Panc1 (cell line): Measurements from ENCODE around the gene TLE7. TPM values are rescaled to one million over a fixed set of nuclear protein-coding genes. Genes with fewer than 3 reads are reported as not detected.

Experiments used
- ATAC-seq: fragments of 200-7000 bp; cut with Tn5 transposase; 2 replicates; pipeline ENCODE4 v1.9.1; 2020; ENCODE audit warnings: mild to moderate bottlenecking, moderate library complexity
- BruUV-seq: library from RNA; stranded (reverse); fragments of 400-500 nt; replicated peaks from 2 replicates; lab custom pipeline; 2021; lab: Mats Ljungman, UMichigan
- CTCF ChIA-PET: fragments of 300-600 bp; sonication (Branson Sonifier 250); formaldehyde crosslinking; loops from one replicate; lab custom pipeline; 2022; ENCODE audit warnings: antibody characterized with exemption; lab: Charles Lee
- POLR2A ChIA-PET: fragments of 300-600 bp; sonication (Branson Sonifier 250); formaldehyde crosslinking; loops from one replicate; lab custom pipeline; 2022; ENCODE audit warnings: antibody characterized with exemption; lab: Charles Lee
- DNase-seq: peaks from one replicate; pipeline ENCODE4 v3.0.0-alpha.2; 2010; ENCODE audit warnings: low read depth, low spot score
- H3K27ac ChIP-seq: 2 replicates; pipeline ENCODE4 v1.5.1; 2011; ENCODE audit warnings: mild to moderate bottlenecking, low read length, inconsistent platforms
- H3K27me3 ChIP-seq: fragments of 200-500 bp; sonication (Bioruptor generic); 2 replicates; pipeline ENCODE4 v1.6.0; 2014; ENCODE audit warnings: low read length, inconsistent platforms; ENCODE audit not compliant: control insufficient read depth, insufficient read depth
- H3K36me3 ChIP-seq: fragments of 200-500 bp; sonication (Bioruptor generic); 2 replicates; pipeline ENCODE4 v1.5.1; 2014; ENCODE audit warnings: inconsistent platforms, mild to moderate bottlenecking, low read length, moderate library complexity; ENCODE audit not compliant: control insufficient read depth, insufficient read depth
- H3K4me1 ChIP-seq: 2 replicates; pipeline ENCODE4 v1.5.1; 2011; ENCODE audit warnings: inconsistent platforms, mild to moderate bottlenecking, low read length, moderate library complexity; ENCODE audit not compliant: control insufficient read depth, insufficient read depth
- H3K4me3 ChIP-seq, 2 experiments: 2 replicates each; pipeline ENCODE4 v1.5.1; 2011 to 2012; ENCODE audit warnings: low read depth in 2 of 2, low read length in 2 of 2, mild to moderate bottlenecking in 2 of 2, inconsistent platforms in 1 of 2, moderate library complexity in 1 of 2
- H3K9me3 ChIP-seq: fragments of 200-500 bp; sonication (Bioruptor generic); 2 replicates; pipeline ENCODE4 v1.5.1; 2014; ENCODE audit warnings: low read depth, mild to moderate bottlenecking, inconsistent platforms, low read length, moderate library complexity; ENCODE audit not compliant: control insufficient read depth, insufficient read depth
- CTCF ChIP-seq: fragments of 450-650 bp; IDR thresholded peaks from 2 replicates; pipeline ENCODE4 v1.5.1; 2017; ENCODE audit warnings: mild to moderate bottlenecking
- POLR2AphosphoS5 ChIP-seq: IDR thresholded peaks from 2 replicates; pipeline ENCODE4 v1.6.1; 2012; ENCODE audit warnings: mild to moderate bottlenecking, low read depth, low read length, moderate library complexity
- REST ChIP-seq, 2 experiments: IDR thresholded peaks; 2 replicates each; pipeline ENCODE4 v1.6.1; 2011 to 2012; ENCODE audit warnings: low read depth in 2 of 2, control low read depth in 1 of 2, low read length in 1 of 2, mild to moderate bottlenecking in 1 of 2, moderate library complexity in 1 of 2; ENCODE audit not compliant: insufficient read depth in 1 of 2
- SIN3A ChIP-seq: IDR thresholded peaks from 2 replicates; pipeline ENCODE4 v1.6.1; 2012; ENCODE audit warnings: low read depth, mild to moderate bottlenecking, low read length, moderate library complexity, borderline replicate concordance; ENCODE audit not compliant: insufficient read depth
- TCF7L2 ChIP-seq: IDR thresholded peaks from 2 replicates; pipeline ENCODE4 v1.6.1; 2011; ENCODE audit warnings: mild to moderate bottlenecking, low read depth, low read length, inconsistent platforms
- in situ Hi-C: cut with HindIII; loops from 2 replicates; pipeline ENCODE4 v1.10.0; 2016; ENCODE audit warnings: low sequenced_read_pairs, low pct_unique_long_range_greater_than_20kb
- intact Hi-C: fragments of 100-400 bp; cut with micrococcal nuclease; formaldehyde crosslinking; loops from one replicate; pipeline ENCODE4 v1.10.0; 2022; ENCODE audit not compliant: unreplicated experiment
- total RNA-seq: library from RNA; stranded (reverse); gene quantifications from one replicate; pipeline ENCODE4 v1.2.1, GENCODE V29; 2021; ENCODE audit not compliant: unreplicated experiment

Gene TLE7
- total RNA-seq, 1 experiment from 2014 or later = not detected

GRCh38 chr16:71456801-71457200, 14.9 kb upstream of the TLE7 start:
- no peak for TF ChIP-seq CTCF
- no peak for TF ChIP-seq REST (IDR thresholded peaks at IDR 0.05; ENCODE audit: insufficient read depth in 1 of 2, low read depth in 2 of 2, low read length in 1 of 2)
- TF ChIP-seq SIN3A = no peak
- TF ChIP-seq POLR2AphosphoS5 = no peak
- no peak for TF ChIP-seq TCF7L2
- peaks cover 8% of the 10 kb centered on the region; the same call in 1 of the 2 replicates for H3K9me3 ChIP-seq
- H3K27ac ChIP-seq = no peak overlapping the region
- H3K4me3 ChIP-seq = no peak overlapping the region
- no peak for DNase-seq
- ChIA-PET CTCF (no interaction called here), POLR2A (no interaction called here)
- no peaks in the 10 kb centered on the region for H3K27me3 ChIP-seq
- intact Hi-C loops = no loop called here
- no peaks in the 10 kb centered on the region; the same call in 1 of the 2 replicates for H3K4me1 ChIP-seq
- in situ Hi-C loops = no loop called here
- BruUV-seq = no TSS peak
- peaks cover 6% of the 10 kb centered on the region; the same call in 1 of the 2 replicates for H3K36me3 ChIP-seq
- no peak for ATAC-seq

GRCh38 chr16:71453036-71453435, 11.2 kb upstream of the TLE7 start:
- Histone ChIP-seq H3K27ac (no peak overlapping the region), H3K27me3 (no peaks in the 10 kb centered on the region), H3K4me1 (no peaks in the 10 kb centered on the region), H3K4me3 (no peak overlapping the region), H3K9me3 (peaks cover 30% of the 10 kb centered on the region; the same call in 1 of the 2 replicates), H3K36me3 (no peaks in the 10 kb centered on the region)
- CTCF ChIA-PET = no interaction called here
- POLR2A ChIA-PET = no interaction called here
- TF ChIP-seq SIN3A (no peak), TCF7L2 (no peak), POLR2AphosphoS5 (no peak), REST (IDR thresholded peaks at IDR 0.05; ENCODE audit: insufficient read depth in 1 of 2, low read depth in 2 of 2, low read length in 1 of 2) (no peak)
- in situ Hi-C loops (no loop called here), intact Hi-C loops (no loop called here)
- ATAC-seq = no peak
- BruUV-seq = no TSS peak
- DNase-seq = no peak
